ENCODE measurements around the gene APBA2.

DNA sequence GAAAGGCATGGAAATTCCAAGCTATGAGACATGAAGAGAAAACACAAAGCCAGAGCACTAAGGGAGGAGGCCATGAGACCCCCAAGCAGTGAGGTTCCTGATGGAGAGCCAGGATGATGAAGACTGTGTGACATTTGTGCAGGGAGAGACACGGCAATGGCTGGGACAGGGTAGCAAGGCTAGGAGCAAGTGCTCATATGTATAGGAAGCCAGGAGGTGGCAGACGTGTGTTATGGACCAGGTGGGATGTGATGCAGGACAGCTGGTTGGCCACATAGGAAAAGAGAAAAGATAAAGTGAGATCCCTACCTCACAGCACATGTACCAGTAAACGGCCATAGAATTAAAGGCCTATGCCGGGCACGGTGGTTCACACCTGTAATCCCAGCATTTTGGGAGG, 112.7 kb downstream of the APBA2 start:
- TF ChIP-seq CTCF (IDR thresholded peaks at IDR 0.05; ENCODE audit: low read length) (no peak), EZH2 (optimal IDR thresholded peaks at IDR 0.05; ENCODE audit: low read depth, low read length) (no peak)

Measured in MM.1S (cell line).